Astrocyte (in vitro differentiated cells and primary cell): ENCODE data around the gene FAM110D.

Source experiments
- EZH2 ChIP-seq: IDR thresholded peaks from 2 replicates; pipeline ENCODE4 v1.6.1; 2012; ENCODE audit warnings: mild to moderate bottlenecking, low read length, inconsistent platforms; ENCODE audit not compliant: insufficient read depth
- TF ChIP-seq, protein P1 (sequence below): IDR thresholded peaks from 2 replicates; pipeline ENCODE4 v1.5.1; 2011; ENCODE audit warnings: low read depth, mild to moderate bottlenecking, inconsistent platforms, low read length, moderate library complexity; ENCODE audit not compliant: insufficient read depth

DNA sequence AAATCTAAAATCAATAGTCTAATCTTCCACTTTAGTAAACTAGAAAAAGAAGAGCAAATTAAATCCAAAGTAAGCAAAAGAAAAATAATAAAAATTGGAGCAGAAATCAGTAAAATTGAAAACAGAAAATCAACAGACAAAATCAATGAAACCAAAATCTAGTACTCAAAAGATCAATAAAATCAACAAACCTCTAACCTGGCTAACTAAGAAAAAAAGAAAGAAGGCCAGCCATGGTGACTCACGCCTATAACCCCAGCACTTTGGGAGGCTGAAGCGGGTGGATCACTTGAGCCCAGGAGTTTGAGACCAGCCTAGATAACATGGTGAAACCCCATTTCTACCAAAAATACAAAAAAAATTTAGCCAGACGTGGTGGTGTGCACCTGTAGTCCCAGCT is 24.4 kb upstream of the FAM110D start:
- TF ChIP-seq, protein P1, sequence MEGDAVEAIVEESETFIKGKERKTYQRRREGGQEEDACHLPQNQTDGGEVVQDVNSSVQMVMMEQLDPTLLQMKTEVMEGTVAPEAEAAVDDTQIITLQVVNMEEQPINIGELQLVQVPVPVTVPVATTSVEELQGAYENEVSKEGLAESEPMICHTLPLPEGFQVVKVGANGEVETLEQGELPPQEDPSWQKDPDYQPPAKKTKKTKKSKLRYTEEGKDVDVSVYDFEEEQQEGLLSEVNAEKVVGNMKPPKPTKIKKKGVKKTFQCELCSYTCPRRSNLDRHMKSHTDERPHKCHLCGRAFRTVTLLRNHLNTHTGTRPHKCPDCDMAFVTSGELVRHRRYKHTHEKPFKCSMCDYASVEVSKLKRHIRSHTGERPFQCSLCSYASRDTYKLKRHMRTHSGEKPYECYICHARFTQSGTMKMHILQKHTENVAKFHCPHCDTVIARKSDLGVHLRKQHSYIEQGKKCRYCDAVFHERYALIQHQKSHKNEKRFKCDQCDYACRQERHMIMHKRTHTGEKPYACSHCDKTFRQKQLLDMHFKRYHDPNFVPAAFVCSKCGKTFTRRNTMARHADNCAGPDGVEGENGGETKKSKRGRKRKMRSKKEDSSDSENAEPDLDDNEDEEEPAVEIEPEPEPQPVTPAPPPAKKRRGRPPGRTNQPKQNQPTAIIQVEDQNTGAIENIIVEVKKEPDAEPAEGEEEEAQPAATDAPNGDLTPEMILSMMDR, result no peak
- TF ChIP-seq EZH2, result no peak
